Activated CD4-positive, alpha-beta T cell treated with anti-CD3 and anti-CD28 coated beads, Interleukin-2, amount 50 U/mL, for 1 hour (primary cell): ENCODE results near the gene ZNF546.
A peak's percentile ranks its signal among the peaks of the same experiment; 100 is the strongest.
"Not testable (repeated sequence)": the region's sequence is repeated elsewhere in the genome, so short reads cannot be mapped to it uniquely, and the experiment has no call there.

Experiments used
- DNase-seq: peaks from one replicate; pipeline ENCODE4 v3.0.0-alpha.2; 2020

The ZNF546 gene

GRCh38 chr19:39987167-39987566, 9.7 kb upstream of the ZNF546 start:
- no peak for DNase-seq

DNA sequence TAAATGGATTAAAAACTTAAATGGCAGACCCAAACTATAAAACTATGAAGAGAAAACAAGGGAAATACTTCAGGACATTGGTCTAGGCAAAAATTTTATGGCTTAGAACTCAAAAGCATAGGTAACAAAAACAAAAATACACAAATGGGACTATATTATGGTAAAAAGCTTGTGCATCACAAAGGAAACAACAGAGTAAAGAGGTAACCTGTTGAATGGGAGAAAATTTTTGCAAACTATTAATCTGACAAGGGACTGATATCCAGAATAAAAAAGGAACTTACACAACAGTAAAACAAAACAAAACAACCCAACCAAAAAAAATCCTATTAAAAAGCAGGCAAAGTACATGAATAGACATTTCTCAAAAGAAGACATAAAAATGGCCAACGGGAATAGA, 9.3 kb upstream of the ZNF546 start:
- no peak for DNase-seq

- no peak for DNase-seq
These were observed 3.3 kb upstream of the ZNF546 start for GRCh38 chr19:39993605-39994004.

DNA sequence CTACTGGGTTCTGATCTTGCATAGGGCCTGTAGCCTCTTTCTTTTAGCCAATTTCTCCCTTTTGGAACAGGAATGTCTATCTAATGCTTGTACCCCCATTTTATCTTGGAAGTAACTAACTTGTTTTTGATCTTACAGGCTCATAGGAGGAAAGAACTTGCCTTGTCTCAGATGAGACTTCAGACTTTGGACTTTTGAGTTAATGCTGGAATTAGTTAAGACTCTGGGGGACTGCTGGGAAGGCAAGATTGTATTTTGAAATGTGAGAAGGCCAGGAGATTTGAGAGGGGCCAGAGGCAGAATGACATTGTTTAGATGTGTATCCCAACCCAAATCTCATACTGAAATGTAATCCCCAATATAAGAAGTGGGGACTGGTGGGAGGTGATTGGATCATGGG, 2.5 kb upstream of the ZNF546 start:
- DNase-seq: no peak

- DNase-seq: no peak
These were observed 1.1 kb upstream of the ZNF546 start for GRCh38 chr19:39995794-39996193.

DNA sequence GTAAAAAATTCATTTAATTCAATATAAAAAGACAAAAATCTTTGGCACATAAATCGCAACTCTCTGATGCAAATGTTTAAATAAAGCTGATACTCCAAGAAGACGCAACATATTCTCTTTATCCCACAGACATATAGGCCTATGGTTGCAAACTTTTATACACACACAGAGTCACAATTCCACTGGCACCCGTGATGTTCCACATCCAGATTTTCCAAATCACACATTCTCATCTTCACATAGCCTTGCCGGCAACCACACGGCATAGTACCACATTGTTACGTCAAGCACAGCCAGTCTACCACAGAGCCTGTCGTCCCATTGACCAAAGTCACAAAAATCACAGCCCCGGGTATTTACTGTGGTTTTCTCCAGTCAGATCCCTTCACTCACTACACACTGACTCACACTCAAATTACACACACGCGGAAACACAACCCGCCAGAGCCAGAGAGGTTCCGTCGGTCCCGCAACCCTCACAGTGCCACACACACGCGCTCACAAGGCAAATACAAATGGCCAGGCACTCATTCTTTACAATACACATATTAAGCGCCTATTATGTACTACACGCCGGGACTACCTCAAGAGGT, 546 bp upstream of the ZNF546 start:
- peak; percentile 34 for DNase-seq

DNA sequence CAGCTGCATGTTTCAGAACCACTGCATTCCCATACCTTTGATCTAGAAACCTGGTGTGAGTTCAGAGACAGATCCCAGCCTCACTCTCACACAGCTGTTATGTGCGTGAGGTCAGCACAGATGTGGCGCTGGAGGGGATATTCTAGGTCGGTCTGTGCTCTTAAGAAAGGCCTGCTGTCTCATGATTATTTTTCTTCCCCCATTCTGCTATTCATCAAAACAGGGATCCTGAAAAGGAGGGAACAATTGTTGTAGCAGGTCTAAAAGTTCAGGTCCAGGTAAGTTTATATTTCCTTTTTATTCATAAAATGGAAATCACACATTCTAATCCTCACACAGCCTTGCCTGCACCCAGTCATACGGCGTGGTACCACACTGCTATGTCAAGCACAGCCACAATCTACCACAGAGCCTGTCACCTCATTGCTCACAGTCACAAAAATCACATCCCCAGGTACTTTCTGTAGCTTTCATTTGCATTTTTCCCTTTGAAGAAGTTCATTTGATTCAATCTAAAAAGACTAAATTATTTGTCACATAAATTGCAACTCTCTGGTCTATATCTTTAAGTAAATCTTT, 867 bp downstream of the ZNF546 start:
- DNase-seq: no peak

DNA sequence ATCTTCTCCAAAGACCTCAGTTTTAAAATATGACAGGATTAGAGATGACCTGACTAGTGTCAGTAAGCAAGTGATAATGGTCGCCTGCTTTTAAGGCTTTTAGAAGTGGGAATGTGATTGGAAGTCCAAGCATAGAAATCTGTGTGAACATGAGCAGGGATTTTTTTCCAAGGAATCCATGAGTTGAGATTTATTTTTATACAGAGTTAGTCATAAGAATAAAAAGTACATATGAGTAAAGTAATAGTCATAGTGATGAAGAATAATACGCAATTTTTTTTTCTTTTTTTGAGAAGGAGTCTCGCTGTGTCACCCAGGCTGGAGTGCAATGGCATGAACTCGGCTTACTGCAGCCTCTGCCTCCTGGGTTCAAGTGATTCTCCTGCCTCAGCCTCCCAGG, 1.6 kb downstream of the ZNF546 start:
- DNase-seq: no peak

DNA sequence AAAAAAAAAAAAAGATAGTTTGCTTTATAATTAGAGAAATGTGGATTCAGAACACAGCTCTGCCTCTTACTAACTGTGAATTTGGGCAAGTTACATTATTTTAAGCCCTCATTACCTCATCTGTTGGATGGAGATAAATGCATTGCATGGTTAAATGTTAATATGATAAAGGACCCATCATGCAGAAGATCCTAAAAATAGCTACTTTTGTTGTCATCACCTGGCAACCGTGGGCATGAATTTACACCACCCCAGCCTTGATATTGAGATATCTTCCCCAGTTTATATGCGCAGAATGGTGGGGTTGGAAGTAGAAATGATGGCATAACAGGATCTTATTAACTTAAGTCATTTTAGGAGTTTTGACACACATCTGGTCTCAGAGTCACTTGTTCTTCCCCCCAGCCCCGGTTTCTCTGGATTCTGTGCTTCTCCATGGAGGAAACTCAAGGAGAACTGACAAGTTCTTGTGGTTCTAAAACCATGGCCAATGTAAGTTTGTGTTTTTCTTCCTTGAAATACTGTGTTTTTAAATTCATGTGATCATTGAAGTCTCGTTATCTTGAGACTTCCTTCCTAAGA, 8.9 kb downstream of the ZNF546 start:
- DNase-seq: no peak

DNA sequence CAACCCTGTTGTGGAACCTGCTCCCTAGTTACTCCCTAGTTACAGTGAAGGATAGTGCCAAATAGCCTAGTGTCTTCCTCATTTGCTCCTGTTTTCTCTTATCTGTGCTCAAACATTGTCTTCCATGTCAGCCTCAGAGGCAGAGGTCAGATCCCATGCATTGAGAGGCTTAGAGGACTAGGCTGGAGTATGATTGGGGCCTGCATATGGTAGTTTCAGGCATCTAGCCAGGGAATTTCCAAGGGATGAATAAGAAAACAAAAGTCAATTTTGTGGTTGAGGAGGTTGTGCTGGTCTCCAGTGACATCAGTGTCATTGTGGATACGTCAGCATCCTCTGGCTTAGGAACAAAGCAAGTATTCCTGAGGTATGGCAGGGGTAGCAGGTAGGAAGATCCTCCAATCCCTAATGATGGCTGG, 9.4 kb downstream of the ZNF546 start:
- no peak for DNase-seq

GRCh38 chr19:40009674-40010073, 12.8 kb downstream of the ZNF546 start:
- DNase-seq: no peak

GRCh38 chr19:40013991-40014390, 17.1 kb downstream of the ZNF546 start:
- no peak for DNase-seq

DNA sequence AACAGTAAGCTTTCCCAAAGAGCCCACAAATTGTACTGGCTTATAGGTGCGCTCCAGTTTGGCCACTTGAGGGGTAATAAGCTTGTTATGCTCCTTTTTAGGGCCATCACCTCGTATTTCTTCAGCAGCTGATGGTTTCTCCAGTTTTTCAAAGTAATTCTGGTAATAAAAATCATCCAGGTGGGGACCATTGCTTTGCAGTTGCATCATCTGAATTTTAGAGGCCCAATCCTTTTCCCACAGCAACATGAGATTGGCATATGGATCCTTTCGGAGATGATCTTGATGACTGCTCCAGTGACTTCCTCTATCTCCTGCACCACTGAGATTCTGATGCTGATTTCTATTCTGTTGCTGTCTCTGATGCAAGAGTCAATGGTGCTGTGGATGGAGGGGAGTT, 27.1 kb downstream of the ZNF546 start:
- no peak for DNase-seq

DNA sequence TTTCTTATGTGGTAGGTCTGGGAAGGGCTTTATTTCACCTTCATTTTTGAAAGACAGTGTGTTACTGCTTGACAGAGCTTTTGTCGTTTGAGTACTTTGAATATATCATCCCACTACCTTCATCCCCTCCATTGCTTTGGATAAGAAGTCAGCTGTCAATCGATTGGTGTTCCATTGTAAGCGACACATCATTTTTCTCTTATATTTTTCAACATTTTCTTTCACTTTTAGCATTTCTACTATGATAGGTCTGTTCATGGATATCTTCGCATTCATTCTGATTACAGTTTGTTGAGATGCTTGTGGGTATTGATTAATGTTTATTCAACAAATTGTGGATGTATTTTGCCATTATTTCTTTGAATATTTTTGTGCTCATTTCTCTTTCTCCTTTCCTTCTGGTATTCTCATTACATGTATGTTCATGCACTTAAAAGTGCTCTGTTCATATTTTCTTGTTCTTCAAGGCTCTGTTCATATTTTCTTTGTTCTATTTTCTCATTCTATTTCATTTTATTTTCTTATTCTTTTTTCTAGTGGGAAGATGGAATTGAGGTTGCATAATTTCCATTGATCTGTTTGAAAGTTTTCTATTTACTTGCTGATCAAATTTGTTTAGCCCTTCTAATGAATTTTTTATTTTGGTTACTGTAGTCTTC, 29.2 kb downstream of the ZNF546 start:
- no peak for DNase-seq

GRCh38 chr19:40026597-40026970, 29.7 kb downstream of the ZNF546 start:
- no peak for DNase-seq

DNA sequence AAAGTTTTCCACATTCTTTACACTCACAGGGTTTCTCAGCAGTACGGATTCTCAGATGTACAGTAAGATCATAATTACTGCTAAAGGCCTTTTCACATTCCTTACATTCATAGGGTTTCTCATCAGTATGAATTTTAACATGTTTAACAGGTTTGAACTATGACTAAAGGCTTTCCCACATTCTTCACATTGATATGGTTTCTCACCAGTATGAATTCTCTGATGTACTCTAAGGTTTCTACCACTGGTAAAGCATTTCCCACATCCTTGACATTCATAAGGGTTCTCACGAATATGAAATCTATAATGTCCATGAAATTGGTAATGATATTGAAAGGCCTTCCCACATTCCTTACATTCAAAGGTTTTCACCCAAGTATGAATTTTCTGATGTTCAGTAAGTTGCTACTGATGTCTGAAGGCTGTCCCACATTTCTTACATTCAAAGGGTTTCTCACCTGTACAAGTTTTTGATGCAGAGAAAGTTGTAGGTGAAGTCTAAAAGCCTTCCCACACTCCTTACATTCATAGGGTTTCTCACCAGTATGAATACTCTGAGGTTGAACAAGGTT, 37.2 kb downstream of the ZNF546 start:
- no peak for DNase-seq

- no peak for DNase-seq
These were observed 39.1 kb downstream of the ZNF546 start for GRCh38 chr19:40035996-40036395.

- DNase-seq: not testable (repeated sequence)
These were observed 41.2 kb downstream of the ZNF546 start for GRCh38 chr19:40038047-40038446.

- not testable (repeated sequence) for DNase-seq
These were observed 44.9 kb downstream of the ZNF546 start for GRCh38 chr19:40041718-40042117.

- no peak for DNase-seq
These were observed 56.6 kb downstream of the ZNF546 start for GRCh38 chr19:40053491-40053890.

GRCh38 chr19:40054632-40055031, 57.8 kb downstream of the ZNF546 start:
- DNase-seq: no peak

DNA sequence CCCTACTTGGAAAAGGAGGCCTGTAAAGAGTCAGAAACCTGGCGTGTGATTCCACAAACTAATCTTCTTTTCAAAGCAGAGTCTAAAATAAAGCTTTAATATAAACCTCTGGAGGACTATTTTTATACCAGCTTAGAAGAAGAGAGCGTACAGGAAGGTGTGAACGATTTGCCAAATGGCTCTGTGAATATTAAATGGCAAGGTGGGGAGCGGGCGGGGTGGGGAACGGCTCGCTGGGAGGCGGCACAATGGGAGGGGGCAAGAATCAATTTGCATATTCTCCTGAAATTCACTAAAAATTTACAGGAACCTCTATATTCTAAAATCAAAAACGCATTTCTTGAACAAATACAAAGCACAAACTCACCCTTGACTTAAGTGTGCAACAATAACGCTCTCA, 58.2 kb downstream of the ZNF546 start:
- DNase-seq: no peak

DNA sequence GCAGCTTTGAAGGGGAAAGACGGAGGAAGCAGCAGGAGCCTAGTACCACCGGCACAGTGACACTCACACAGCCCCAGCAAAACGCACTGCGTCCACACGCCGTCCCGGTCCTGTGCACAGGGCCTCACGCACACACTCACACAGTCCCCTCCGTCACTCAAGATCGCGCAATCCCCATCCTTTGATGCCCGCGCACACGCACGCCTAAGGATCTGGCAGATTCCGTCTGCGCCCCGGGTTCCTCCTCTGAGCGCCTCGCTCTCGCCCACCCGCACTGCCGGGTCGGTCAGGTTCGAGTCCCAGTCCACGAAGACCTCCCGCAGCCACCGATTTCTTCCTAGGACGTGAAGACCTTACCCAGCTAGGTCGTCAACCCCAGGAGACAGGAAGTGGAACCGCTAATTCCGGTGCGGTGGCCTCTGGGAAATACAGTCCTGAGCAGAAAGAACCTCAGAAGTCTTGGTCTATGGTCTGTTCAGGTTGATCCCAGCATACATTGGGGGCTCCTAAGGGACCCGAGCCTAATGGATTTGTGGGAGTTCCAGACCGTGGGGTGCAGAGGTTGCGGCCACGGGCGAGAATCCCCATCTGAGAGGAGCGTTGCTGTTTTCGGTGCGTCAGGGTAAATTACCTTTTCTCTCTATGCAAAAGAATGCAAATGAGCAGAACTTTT, 59.1 kb downstream of the ZNF546 start, which contains the start of gene ZNF780B:
Gene ZNF780B (minus strand): TSS at position 400 of the 673 bp plus-strand sequence. CDS start 5,899 bp downstream, outside the sequence.
- peak; percentile 51 for DNase-seq
